Adrenal gland (tissue), 5 donors: ENCODE results near the gene FAM72D.
"Not testable (repeated sequence)": the region's sequence is repeated elsewhere in the genome, so short reads cannot be mapped to it uniquely, and the experiment has no call there.

ENCODE experiments used
- POLR2A ChIP-seq, 2 donors: fragments of 450-650 bp; IDR thresholded peaks; one replicate each; pipeline ENCODE4 v1.6.1; 2017; ENCODE audit warnings: antibody characterized with exemption in 2 of 2, mild to moderate bottlenecking in 2 of 2, moderate library complexity in 1 of 2
- TF ChIP-seq, protein P1 (sequence below), 6 experiments: fragments of 450-650 bp in 4 of 6; fragments of 200-600 bp in 2 of 6; sonication (generic) in 1 of 6; IDR thresholded peaks; 1 replicate in 5 of 6; 2 replicates in 1 of 6; pipeline versions ENCODE4 v1.5.1 to v1.8.0; 2016 to 2021; ENCODE audit warnings: antibody characterized with exemption in 6 of 6, mild to moderate bottlenecking in 2 of 6, moderate library complexity in 1 of 6
- donor health status: DM: no; HTN: no; CAD: no.

DNA sequence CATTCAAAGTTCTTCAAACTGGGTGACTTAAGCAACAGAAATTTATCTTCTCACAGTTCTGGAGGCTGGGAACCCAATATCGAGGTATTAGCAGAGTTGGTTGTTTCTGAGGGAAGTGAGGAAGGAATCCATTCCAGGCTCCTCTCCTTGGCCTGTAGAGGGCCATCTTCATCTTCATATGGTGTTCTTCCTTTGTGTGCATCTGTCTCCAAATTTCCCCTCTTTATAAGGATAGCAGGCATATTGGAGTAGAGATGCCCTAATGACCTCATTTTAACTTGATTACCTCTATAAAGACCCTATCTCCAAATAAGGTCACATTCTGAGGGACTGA lies 27.3 kb downstream of the FAM72D start:
- not testable (repeated sequence) for TF ChIP-seq POLR2A (IDR thresholded peaks at IDR 0.05)
- TF ChIP-seq, protein P1, sequence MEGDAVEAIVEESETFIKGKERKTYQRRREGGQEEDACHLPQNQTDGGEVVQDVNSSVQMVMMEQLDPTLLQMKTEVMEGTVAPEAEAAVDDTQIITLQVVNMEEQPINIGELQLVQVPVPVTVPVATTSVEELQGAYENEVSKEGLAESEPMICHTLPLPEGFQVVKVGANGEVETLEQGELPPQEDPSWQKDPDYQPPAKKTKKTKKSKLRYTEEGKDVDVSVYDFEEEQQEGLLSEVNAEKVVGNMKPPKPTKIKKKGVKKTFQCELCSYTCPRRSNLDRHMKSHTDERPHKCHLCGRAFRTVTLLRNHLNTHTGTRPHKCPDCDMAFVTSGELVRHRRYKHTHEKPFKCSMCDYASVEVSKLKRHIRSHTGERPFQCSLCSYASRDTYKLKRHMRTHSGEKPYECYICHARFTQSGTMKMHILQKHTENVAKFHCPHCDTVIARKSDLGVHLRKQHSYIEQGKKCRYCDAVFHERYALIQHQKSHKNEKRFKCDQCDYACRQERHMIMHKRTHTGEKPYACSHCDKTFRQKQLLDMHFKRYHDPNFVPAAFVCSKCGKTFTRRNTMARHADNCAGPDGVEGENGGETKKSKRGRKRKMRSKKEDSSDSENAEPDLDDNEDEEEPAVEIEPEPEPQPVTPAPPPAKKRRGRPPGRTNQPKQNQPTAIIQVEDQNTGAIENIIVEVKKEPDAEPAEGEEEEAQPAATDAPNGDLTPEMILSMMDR (IDR thresholded peaks at IDR 0.05), result not testable (repeated sequence)
